DMS79 treated with DMSO at 0.1 percent for 48 hours (cell line): ENCODE results near the gene C6orf62.
"Not testable (repeated sequence)": the region's sequence is repeated elsewhere in the genome, so short reads cannot be mapped to it uniquely, and the experiment has no call there.

Experiments
- DNase-seq: peaks from one replicate; lab custom pipeline; 2025; lab: John Stamatoyannopoulos, UW

The C6orf62 gene

DNA sequence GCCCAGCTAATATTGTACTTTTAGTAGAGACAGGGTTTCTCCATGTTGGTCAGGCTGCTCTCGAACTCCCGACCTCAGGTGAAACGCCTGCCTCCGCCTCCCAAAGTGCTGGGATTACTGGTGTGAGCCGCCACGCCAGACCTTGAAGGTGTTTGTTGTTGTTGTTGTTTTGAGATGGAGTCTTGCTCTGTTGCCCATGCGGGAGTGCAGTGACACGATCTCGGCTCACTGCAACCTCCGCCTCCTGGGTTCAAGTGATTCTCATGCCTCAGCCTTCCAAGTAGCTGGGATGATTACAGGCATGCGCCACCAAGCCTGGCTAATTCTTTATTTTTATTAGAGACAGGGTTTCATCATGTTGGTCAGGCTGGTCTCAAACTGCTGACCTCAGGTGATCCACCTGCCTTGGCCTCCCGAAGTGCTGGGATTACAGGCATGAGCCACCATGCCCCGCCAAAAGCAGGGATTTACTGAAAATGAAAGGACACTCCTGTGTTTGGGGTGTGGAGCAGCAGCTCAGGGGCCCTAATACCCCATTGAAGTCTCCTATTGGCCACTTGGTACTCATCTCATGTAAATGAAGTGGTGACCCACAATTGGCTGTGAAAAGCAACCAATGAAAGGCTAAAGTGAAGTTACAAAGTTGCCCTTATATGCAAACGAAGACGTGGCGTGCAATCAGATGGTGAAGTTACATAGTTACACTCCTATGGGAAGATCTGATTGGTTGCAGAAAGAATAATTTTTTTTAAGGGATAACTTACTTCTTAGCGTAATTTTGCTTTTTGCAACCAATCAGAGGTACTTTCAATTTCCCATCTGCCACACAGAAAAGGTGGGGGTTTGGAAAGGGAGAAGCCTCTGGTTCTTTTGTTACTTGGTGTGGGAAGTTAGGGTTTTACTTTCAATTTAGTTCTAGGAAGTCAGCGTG, 50.6 kb downstream of the C6orf62 start:
- DNase-seq = not testable (repeated sequence)

DNA sequence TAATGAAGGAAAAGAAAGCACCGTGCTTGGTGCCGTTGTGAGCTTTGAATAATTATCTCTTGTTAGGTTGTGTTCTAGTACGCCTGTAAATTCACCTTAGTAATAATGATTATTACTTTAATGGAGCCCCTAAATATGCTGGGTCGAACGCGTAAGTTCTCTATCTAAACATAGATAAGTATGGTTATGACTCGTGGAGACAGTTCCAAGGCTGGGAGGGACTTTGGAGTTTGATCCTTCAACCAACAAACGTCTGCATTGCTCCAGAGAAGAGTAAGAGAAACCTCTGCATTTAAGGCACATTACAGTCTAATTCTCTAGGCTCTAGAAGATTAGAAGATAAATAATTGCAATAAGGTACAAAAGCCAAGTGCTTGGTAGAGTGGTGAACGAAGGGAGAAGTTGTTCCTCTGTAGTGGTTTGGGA, 51.6 kb downstream of the C6orf62 start:
- no peak for DNase-seq

DNA sequence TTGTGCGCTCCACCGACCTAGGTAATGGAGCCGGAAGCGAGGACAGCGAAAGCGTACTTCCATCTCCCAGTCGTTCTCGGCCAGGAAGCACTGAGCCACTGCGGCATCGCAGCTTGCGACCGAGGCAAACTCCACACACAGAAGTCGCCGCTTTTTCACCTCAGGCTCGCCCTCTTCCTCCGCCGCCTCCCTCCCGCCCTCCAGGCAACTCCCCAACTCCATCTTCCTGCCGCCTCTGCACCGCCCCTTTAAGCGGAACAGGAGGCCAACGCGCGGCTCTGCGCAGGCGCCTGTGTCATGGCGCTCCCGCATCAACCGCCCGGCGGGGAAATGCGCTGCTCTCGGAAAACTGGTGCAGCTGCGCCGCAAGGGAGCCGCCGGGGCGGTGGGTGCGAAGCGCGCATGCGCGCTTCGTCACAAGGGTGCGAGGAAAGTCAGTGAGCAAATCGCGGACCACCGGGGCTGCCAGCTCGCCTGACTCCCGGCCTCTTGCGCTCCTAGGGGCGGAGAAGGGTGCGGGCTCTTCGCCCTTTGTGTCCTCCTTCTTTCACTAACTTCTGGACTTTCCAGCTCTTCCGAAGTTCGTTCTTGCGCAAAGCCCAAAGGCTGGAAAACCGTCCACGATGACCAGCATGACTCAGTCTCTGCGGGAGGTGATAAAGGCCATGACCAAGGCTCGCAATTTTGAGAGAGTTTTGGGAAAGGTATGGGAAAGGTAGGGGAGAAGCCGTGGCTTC, 52.1 kb downstream of the C6orf62 start, which contains the start of the genes ACOT13 and TDP2:
Gene ACOT13 (plus strand): TSS at position 437 of the 737 bp plus-strand sequence. CDS start 187 bp downstream, at position 624.
Gene TDP2 (minus strand): TSS at position 259 of the 737 bp plus-strand sequence. CDS start 37 bp downstream, at position 222.
- DNase-seq = peak; percentile 93

DNA sequence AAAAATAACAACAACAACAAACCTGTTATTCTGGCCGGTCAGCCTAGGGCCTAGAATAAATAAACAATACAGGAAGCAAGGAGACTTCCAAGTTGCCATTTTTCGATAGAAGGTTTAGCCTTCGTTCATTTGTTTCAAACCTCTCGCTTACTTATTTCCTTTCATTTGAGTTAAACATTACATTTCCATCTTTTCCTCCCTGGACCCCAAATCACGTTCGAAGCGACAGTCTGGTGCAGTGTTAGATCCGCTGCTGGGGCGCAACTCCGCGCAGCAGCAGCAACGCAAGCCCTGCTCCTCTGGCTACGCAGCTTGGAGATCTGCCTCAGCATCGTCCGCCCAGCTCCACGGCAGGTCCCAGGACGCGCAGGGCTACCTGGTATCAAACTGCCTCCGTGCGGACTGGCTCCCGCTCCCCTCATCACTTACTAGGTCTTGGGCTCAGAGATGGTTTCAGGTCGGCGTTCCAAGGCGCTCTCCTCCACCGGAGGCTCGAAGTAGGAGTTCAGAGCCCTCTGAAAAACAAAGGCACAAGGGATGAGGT, 52.8 kb downstream of the C6orf62 start:
- peak; percentile 48 for DNase-seq

DNA sequence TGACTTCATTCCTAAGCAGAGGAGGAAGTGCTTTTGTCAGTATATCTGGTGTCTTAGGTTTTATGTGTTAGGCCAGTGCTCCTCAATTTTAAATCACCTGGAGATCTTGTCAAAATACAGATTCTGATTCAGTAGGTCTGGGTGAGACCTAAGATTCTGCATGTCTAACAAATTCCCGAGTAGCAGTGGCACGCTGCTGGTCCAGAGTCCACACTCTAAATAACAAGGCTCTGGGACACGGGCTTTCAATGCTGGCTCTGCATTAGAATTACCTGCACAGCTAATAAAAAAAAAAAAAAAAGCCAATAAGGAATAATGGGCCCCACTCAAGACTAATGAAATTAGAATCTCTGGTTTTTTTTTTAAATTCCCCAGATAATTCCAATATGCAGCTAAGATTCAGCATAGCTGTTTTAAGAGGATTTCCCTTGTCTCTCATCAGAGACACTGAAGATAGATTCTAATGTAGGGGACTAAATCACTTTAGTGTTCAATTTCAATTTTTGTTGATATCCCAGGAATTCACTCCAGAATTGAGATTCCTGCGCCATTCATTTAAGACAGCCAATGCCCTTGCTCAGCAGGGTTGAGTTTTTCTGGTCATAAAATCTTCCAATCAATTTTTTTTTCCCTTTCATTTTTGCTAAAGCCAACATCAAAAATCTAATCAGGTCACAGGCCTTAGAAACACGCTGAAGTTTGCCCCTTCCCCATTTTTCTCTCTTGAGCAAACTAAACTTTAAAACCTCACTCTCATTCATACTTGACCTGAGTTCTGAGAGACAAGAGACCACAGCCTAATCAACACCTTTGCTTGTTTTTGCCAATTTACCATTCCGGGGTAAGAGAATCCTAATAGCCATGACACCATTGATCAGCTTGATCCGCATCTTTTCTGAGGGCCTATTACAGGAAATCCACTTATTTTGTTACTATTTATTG, 54.6 kb downstream of the C6orf62 start:
- DNase-seq = no peak

DNA sequence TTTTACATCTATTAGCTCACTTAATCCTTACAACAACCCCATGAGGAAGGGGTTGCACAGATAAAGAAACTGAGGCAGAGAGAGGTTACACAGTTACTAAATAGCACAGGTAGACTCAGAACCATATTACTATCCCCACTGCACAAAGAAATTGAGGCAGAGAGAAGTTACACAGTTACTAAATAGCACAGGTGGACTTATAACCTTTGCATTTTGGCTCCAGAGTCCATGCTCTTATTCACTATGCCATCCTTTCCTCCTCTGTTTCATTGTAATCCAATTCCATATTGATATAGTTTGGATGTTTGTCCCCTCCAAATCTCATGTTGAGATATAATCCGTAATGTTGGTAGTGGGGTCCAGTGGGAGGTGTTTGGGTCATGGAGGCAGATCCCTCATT, 55.8 kb downstream of the C6orf62 start:
- no peak for DNase-seq

DNA sequence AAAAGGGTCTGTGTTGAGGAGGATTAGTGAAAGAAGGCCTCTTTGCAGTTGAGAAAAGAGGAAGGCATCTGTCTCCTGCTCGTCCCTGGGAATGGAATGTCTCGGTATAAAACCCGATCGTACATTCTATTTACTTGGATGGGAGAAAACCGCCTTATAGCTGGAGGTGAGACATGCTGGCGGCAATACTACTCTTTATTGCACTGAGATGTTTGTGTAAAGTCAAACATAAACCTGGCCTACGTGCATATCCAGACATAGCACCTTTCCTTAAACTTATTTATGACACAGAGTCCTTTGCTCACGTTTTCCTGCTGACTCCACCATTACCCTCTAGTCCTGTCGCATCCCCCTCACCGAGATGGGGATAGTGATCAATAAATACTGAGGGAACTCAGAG, 56.7 kb downstream of the C6orf62 start:
- no peak for DNase-seq

DNA sequence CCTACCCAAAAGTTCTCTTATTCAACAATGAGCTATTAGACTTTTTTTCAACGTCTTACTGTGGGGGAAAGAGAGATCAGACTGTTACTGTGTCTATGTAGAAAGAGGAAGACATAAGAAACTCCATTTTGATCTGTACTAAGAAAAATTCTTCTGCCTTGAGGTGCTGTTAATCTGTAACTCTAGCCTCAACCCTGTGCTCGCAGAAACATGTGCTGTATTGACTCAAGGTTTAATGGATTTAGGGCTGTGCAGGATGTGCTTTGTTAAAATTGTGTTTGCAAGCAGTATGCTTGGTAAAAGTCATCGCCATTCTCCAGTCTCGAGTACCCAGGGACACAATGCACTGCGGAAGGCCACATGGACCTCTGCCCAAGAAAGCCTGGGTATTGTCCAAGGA, 57.2 kb downstream of the C6orf62 start:
- DNase-seq = not testable (repeated sequence)

DNA sequence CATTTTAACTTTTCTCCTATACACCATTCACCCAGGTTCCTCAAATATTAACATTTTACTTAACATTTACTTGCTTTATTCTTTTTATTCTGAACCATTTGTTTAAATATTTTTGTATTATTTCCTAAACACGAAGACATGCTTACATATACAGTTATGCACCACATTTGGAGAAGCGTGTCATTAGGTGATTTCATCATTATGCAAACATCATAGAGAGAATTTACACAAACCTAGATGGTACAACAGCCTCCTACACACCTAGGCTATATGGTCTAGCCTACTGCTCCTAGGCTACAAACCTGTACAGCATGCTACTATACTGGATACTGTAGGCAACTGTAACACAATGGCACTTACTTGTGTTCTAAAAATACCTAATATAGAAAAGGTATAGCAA, 58.8 kb downstream of the C6orf62 start:
- no peak for DNase-seq

DNA sequence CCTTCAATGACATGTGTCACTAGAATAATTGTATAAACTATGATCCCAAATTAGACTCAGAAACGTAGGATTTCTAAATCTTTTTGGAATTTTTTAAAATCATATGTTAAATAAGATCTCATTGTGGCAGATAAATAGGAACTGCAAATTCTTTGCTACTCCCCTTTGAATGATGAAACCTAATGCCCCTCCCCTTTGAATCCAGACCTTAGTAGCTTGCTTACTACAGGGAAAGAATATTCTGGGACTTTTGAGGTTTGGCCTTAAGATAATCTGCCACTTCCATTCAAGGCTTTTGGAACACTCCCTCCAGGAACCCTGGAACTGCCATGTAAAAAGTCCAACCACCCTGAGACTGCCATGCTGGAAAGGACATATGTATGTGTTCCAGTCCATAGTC, 59.4 kb downstream of the C6orf62 start:
- no peak for DNase-seq

DNA sequence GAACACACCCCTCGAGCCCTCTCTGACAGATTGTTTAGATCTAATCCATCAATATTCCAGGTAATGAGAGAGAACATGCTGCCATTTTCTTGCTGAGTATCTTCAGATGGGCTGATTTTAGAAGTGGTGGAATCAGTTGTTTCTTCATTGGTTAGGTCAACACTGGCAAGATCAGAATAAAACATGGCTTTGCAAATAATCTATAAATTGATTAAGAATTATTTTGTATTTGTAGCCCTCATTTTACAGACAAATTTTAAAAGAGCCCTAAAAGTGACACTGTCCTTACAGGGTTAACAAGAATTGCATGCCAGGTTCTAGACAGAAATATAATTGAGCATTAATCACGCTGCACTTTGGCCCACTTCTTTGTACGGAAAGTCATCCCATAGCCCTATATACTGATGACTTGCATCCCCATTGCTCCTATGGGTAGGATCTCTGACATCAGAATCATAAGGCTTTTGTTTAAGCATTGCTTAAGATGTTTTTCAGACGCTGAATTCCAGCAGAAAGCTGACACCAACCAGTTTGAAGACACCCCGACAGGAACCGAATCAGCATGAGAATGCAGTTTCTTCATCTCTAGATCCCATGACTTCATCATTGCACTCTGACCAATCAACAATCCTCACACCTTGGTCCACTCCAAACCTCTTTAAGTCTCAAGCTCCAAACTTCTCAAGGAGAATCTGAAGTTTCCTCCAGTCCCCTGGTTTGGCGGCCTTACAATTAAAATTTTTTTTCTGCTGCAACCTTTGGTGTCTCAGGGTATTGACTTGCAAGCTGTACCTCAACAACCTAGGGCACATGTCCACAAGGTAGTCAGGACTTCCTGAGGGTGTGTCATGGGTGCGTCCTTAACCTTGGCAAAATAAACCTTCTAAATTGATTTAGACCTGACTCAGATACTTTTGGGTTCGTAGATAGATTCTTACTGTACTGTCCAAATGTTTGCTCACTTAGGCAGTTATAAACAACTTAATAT, 60.1 kb downstream of the C6orf62 start:
- DNase-seq = no peak

DNA sequence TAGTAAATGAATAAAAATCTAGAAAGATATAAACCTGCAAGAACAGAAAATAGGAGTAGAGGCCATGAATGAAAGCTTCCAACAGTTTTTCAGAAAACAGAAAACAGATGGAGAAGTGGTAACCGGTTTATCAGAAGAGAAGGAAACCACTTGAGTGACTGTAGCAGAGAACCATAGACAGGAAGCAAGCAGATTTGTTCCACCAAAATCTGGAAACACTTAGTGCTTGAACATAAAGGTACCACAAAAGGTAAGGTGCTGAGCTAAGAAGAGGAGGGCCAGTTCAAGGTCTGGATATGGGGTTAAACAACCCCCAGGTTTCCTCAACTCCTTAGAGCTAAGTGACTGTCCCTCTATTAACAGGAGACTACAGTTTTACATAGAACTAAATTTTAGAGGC, 63.7 kb downstream of the C6orf62 start:
- no peak for DNase-seq
